NCI-H2081 treated with DMSO at 0.1 percent for 48 hours (cell line): ENCODE data around the gene FDXACB1.

Experiments
- DNase-seq: peaks from one replicate; lab custom pipeline; 2025; lab: John Stamatoyannopoulos, UW

FDXACB1 gene

GRCh38 chr11:111878849-111879636 is at the start of gene FDXACB1, which contains the start of gene CFAP68:
FDXACB1 (minus strand) TSS chr11:111879165; CDS start chr11:111879132, 33 bp downstream.
CFAP68 (plus strand) TSS chr11:111879541; CDS start chr11:111879561, 20 bp downstream.
- DNase-seq: peak; percentile 94

DNA sequence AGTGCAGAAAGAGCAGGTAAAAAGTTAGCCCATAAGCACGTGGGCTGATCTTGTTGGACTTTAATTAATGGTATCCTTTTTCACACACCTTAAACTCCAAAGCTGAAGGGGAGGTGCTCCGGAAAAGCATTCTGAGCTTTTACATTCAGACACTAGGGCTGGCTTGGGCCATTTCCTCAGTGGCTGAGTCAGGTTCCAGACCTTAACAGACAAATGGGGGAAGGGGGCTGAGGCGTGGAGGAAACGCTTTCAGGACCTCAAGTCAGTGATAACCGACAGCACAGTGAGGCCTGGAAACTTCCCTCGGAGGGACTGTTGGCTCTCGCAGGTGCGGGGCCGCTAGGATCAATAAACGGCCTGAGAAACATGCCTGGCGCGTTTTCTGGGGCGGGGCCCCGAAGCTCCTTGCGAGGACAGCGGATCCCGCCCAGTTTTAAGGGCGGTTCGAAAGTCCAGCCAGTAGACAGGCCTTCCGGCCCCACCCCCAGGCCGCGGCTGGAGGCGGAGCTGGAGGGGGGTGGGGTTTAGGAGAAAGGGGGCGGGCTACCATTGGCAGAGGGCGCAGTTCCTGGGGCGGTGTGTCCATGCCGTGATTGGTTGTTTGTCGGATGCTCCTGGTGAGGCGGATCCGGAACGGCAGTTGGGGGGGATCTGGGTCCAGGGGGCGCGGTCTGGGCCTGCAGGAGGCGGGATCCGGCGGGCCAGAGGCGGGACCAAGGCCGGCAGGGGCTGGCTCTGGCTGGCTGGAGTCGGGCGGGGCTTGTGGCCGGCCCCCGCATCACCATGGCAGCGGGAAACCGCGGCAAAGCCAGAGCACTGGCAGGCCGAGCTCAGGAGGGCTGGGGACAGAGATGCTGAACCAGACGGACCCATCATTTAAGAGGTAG is 47.8 kb upstream of the FDXACB1 start:
- peak; percentile 86 for DNase-seq

DNA sequence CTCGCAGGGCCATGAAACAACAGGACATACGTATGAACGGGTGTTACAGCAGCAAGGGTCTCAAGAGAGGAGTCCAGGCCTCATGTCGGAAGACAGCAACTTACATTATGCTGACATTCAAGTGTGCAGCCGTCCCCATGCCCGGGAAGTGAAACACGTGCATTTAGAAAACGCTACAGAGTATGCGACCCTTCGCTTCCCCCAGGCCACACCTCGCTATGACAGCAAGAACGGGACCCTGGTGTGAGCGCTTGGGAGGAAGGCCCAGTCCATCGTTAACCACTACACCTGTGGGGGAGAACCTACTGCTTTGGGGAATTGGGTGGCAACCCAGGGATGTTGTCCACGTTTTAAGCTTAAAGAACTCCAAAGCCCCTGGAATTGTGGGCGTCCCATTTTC is 47.0 kb upstream of the FDXACB1 start:
- no peak for DNase-seq

GRCh38 chr11:111923951-111924350 is 45.0 kb upstream of the FDXACB1 start:
- no peak for DNase-seq

- DNase-seq: no peak
These were observed 44.4 kb upstream of the FDXACB1 start for GRCh38 chr11:111923351-111923788.

GRCh38 chr11:111922803-111923202 is 43.8 kb upstream of the FDXACB1 start:
- DNase-seq: no peak

- no peak for DNase-seq
These were observed 42.7 kb upstream of the FDXACB1 start for GRCh38 chr11:111921541-111922230.

DNA sequence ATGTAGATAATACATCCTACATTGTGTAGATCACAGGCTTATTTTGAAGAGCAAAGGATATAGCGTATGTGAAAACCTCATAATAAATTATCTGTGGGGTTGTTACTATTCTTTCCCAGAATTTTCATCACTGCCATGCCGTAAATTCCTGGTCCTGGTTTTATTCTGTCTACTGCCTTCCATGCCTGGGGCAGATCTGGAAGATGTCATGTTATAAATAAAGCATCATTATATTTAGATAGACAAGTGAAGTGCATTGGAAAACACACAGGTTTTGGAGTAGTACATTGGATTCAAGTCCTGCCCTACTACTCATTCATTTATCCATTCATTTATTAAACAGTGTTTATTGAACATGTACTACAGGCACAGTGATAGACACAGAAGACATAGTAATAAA is 41.9 kb upstream of the FDXACB1 start:
- no peak for DNase-seq

DNA sequence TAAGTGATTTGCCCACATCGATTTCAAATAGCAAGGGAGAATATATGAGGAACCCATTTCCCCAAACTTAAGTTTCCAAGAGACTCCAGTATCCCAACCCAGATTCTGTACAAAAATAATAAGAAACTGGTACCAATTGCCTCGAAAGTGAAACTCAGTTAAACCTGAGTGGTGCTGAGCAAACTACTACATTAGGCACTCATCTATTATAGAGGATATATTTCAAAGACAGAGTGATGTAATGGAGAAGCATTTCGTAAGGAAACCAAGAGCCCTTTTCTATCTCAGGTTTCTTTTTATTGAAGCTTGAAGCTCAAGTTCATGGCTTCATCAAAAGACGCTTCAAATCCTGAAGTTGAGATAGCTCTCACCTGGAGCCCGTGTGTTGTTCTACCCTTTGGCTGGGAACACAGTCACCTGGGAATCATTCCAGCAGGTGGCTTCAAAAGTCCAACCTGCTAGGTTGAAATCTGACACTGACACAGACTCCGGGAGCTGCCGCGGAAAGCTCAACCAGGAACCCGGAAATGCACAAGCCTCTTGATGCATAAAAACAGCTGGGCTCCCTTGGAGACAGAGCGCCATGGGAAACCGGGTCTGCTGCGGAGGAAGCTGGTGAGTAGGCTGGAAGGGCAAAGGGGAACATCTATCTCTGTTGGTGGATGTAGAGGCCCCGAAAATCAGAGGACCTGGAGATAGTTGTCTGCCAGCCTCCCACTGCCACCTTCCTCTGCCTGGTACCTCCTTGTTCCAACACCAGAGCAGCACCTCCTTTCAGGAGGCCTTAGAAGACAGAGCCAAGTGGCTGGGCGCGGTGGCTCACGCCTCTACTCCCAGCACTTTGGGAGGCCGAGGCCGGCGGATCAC is 39.7 kb upstream of the FDXACB1 start, which contains the start of gene C11orf52:
Gene C11orf52, plus strand, starts transcription at position 524 of the 867 bp plus-strand sequence. Its CDS starts 60 bp downstream, at position 584.
- DNase-seq: peak; percentile 90

DNA sequence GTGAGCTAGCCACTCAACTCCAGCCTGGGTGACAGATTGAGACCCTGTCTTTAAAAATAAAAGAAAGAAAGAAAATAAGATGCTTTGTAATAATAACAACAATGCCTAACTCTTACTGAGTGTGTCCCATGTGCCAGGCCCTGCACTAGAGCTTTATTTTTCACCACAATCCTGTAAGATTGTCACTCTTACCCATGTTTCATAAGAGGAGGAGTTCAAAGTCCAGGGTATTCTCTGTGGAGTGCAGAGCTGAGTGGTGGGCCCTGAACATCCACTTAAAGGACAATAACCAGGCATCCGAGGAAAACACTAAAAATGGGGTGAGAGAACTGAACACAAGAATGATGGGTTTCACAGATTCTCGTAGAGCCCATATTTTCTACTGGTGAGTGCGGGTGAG is 38.8 kb upstream of the FDXACB1 start:
- no peak for DNase-seq

DNA sequence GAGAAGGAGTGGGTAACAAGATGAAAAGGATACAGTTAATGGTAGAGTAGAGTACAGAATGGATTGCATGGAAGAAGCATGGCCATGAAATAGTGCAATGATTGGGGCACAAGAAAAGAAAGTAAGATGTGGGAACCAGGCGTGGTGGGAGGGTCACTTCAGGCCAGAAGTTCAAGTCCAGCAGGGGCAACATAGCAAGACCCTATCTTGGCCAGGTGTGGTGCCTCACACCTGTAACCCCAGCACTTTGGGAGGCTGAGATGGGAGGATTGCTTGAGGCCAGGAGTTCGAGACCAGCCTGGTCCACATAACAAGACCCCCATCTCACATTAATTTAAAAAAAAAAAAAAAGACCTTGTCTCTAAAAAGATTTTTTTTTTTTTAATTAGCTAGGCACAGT is 38.3 kb upstream of the FDXACB1 start:
- no peak for DNase-seq

- DNase-seq: no peak
These were observed 37.8 kb upstream of the FDXACB1 start for GRCh38 chr11:111916768-111917167.

DNA sequence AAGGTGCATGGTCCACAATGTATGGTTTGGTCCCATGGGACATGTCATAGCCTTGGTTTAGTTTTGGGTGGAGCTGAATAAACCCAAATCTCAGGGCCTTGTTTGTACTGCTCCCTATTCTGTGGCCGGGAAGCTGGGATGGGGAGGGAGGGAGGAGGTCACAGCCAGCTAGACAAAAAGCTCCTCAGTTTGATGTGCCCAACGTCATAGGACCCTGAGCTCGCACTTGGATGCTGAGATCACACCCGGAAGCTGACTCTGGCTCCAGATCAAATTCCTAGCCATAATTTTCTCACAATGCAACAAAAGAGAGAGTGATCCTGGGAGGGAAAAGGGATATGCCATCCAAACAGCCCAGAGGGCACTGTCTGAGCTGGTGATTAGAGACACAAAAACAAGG is 35.0 kb upstream of the FDXACB1 start:
- no peak for DNase-seq

DNA sequence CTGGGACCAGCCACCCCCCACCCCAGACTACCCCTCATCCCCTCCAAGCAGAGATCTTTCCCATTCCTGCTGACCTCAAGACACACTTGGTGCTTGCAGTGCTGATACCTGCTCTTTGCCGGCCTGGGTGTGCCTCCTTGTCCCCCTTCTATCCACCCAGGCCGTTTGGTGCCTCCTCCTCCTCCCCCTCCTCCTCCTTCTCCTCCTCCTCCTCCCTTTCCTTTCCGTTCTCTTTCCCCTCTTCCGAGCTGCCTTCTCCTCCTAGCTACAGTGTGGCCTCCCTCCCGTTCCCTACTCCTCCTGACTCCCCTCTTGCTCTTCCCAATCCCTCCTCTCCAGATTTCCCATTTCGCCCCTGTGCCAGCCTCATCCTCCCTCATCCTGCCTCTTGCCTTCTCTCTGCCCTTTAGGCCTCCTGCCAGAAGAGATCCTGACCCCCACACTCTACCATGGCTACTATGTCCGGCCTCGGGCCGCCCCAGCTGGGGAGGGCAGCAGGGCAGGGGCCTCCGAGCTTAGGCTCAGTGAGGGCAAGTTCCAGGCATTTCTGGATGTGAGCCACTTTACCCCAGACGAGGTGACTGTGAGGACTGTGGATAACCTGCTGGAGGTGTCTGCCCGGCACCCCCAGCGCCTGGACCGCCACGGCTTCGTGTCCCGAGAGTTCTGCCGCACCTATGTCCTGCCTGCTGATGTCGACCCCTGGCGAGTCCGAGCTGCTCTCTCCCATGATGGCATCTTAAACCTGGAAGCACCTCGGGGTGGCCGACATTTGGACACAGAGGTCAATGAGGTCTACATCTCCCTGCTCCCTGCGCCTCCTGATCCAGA is 34.3 kb upstream of the FDXACB1 start:
- DNase-seq: no peak

GRCh38 chr11:111912535-111912934 is 33.6 kb upstream of the FDXACB1 start, which contains the start of gene HSPB2:
HSPB2 (plus strand) TSS chr11:111912734; CDS start chr11:111912830, 96 bp downstream.
- DNase-seq: no peak

- DNase-seq: no peak
These were observed 32.8 kb upstream of the FDXACB1 start, which contains the start of gene CRYAB for GRCh38 chr11:111911563-111912401. CRYAB (minus strand) TSS chr11:111911770; CDS start chr11:111911724, 46 bp downstream.

GRCh38 chr11:111910676-111911562 is 32.0 kb upstream of the FDXACB1 start:
- DNase-seq: no peak

- no peak for DNase-seq
These were observed 30.4 kb upstream of the FDXACB1 start for GRCh38 chr11:111909378-111909777.
